ENCODE data around the gene KRT74. TPM values are rescaled to one million over a fixed set of nuclear protein-coding genes. Genes with fewer than 3 reads are reported as not detected.
A peak's percentile ranks its signal among the peaks of the same experiment; 100 is the strongest.
"Not testable (repeated sequence)": the region's sequence is repeated elsewhere in the genome, so short reads cannot be mapped to it uniquely, and the experiment has no call there.

The KRT74 gene
- total RNA-seq, 1 donor = not detected

DNA sequence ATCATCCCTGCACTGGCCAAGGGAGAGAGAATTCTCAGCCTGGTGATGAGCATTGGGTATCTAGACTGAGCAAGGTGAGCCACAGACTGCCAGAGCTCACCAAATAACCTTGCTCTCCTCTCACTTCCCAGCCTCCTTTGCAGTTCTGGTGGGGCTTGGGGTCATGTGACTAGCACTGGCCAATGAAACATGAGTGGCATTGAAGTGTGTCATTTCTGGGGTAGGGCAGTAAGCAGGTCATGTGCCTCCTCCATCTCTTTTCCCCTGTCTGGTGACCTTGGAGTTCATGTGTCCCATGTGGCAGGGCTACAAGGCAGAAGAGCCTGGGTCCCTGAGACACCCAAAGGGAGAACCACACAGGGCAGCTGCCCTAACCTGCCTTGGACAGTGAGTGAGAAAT, 31.2 kb upstream of the KRT74 start:
- DNase-seq (ENCODE audit: low read depth in 2 of 3, low spot score in 2 of 3) = no peak

DNA sequence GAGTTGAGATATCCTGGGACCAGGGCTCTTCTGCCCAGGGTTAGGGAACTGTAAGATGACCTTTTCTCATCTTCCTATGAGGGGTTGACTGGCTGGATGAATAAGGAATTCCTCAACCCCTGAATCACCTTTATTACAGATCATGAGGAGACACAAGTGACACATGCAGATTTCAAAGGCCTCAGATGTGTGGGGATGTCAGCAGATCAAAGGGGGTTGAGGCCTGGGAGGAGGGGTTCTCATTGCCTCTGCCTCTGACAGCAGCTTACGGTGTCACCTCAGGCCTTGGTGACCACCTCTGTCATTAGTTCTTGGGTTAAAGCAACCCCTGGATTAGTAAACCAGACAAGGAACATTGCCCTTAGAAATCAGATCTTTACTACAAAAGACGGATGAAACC, 29.7 kb upstream of the KRT74 start:
- no peak for DNase-seq (ENCODE audit: low read depth in 2 of 3, low spot score in 2 of 3)

DNA sequence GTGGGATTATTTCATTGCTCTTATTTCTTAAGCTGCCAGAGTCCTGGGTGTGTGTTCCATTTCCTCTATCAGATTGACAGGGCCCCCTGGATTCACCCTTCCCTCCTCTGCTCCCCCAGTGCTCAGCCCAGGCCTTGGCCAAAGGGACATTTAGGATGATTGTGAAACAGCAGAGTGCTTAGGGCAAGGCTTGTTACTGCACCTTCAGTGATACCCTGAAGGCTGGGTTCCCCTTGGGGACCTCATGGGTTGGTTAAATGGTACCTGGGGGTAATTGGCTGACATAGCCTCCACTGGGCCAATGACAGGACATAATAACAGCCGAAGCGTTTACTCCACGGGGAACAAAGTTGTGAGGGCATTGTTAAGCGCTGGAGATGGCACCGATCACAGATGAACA, 28.9 kb upstream of the KRT74 start:
- no peak for DNase-seq (ENCODE audit: low read depth in 2 of 3, low spot score in 2 of 3)

DNA sequence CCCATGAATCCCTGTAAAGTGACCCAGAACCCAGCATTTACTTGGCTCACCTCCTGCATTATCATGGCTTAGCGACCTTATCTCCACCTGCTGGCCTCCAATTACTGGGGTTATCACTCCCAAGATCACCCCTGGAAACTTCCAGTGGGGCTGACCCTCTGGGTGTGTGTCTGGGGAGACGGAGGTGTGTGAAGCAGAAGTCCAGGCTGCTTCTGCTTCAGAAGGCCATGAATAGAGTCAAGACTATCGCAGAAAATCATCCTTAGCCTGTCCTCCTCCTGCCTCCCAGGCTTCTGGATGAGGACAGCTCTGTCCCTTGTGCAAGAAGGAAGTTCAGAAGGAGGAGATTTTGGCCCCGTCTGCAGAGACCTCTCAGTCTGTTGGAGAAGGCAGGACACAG, 28.0 kb upstream of the KRT74 start:
- DNase-seq (ENCODE audit: low read depth in 2 of 3, low spot score in 2 of 3) = no peak

DNA sequence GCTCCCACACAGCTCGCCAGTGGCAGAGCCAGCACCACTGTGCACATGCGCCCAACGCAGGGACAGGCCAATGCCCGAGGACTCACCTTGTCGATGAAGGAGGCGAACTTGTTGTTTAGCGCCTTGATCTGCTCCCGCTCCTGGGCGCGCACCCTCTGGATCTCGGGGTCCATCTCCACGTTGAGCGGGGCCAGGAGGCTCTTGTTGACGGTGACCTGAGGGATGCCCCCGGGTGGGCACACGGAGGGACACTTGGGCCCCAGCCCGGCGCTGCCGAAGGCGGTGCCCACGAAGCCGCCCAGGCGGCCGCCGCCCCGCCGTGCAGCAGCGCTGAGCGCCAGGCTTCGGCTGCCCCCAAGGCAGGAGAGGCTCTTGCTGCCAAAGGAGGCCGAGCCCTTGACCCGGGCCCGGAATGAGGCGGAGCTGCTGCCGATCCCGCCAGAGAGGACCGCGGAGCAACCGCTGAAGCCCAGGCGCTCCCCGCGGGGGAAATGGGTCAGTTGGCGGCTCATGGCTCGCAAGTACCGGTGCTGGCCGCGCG, 27.4 kb upstream of the KRT74 start, which contains the start of gene KRT72:
KRT72 (minus strand) TSS at position 523 of the 541 bp plus-strand sequence; CDS start at position 512, 11 bp downstream.
- peak in 1 of 3 donors; percentile 8 for DNase-seq (ENCODE audit: low read depth in 2 of 3, low spot score in 2 of 3)

DNA sequence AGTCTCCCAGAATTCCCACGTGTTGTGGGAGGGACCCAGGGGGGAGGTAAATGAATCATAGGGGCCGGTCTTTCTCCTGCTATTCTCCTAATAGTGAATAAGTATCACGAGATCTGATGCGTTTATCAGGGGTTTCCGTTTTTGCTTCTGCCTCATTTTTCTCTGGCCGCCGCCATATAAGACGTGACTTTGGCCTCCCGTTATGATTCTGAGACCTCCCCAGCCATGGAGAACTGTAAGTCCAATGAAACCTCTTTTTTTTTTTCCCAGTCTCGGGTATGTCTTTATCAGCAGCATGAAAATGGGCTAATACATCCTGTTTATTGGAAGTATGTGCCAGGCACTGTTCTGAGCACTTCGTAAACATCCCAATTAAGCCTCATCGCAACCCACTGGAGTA, 26.8 kb upstream of the KRT74 start:
- no peak for DNase-seq (ENCODE audit: low read depth in 2 of 3, low spot score in 2 of 3)

DNA sequence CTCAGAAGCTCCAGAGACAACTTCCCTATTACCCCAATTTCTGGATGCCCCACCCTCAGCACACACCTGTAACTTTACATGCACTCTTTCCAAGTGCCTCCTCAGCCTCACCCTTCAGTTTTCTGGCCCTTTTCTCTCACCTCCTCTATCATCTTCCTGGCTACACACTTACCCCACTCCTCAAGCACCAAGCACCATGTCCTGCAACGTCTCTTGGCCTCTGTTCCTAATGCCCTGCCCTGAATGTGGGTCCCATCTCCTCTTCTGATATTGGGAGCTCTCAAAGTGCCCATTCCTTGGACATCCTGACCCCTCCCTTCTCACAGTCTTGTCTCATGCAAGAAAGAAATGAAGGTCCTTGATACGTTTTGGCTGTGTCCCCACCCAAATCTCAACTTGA, 26.4 kb upstream of the KRT74 start:
- DNase-seq (ENCODE audit: low read depth in 2 of 3, low spot score in 2 of 3) = no peak

DNA sequence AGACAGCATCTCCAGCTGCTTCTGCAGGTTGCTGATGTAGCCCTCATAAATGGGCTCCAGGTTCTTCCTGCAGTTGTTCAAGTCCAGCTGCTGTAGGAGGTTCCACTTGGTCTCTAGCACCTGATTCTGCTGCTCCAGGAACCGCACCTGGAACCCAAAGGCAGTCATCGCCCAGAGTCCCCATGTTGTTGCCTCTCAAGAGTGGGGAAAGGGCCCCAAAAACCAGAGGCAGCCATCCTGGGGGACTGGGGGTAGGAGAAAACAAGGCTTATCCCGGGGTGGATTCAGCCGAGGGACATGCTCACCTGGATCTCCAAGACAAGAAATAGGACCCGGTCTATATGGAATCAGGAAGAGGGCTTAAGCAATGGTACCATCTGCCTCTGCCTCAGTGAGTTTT, 25.3 kb upstream of the KRT74 start:
- DNase-seq (ENCODE audit: low read depth in 2 of 3, low spot score in 2 of 3) = no peak

DNA sequence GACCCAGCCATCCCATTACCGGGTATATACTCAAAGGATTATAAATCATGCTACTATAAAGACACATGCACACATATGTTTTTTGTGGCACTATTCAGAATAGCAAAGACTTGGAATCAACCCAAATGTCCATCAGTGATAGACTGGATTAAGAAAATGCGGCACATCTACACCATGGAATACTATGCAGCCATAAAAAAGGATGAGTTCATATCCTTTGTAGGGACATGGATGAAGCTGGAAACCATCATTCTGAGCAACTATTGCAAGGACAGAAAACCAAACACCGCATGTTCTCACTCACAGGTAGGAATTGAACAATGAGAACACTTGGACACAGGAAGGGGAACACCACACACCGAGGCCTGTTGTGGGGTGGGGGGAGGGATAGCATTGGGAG, 20.6 kb upstream of the KRT74 start:
- not testable (repeated sequence) for DNase-seq (ENCODE audit: low read depth in 2 of 3, low spot score in 2 of 3)

DNA sequence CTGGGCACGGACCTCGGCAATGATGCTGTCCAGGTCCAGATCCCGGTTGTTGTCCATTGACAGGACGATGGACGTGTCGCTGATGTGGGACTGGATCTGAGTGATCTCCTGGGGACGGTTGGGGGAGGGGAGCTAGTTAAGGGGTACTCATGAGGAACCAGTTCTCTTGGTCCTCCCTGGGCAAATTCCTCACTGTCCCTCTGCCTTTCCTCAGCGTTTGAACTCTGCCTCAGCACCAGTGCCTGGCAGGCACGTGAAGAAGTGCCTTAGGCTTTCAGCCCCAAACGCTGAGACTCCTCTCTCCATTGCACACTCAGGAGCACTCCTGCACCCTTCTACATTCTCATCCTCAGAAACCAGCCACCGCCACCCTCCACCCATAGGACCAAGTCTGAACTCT, 17.9 kb upstream of the KRT74 start:
- DNase-seq (ENCODE audit: low read depth in 2 of 3, low spot score in 2 of 3) = no peak

DNA sequence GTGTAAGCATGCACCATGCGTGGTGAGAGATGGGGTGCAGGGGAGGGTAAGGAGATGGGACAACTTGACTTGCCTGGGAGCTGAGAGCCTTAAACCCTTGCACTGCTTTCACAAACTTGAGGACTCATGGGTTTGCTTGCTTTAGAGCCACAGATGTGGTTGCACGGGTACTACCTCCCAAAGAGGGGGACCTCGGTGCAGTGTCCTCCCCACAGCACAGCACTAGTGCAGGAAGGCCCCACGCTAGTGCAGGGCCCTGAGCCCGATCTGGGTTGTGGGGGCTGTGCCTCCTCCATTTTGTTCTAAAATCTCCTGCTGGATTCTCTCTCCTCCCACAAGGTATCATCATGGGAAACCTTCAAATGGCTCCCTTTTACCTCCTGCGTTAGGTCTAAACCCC, 16.4 kb upstream of the KRT74 start:
- no peak for DNase-seq (ENCODE audit: low read depth in 2 of 3, low spot score in 2 of 3)

DNA sequence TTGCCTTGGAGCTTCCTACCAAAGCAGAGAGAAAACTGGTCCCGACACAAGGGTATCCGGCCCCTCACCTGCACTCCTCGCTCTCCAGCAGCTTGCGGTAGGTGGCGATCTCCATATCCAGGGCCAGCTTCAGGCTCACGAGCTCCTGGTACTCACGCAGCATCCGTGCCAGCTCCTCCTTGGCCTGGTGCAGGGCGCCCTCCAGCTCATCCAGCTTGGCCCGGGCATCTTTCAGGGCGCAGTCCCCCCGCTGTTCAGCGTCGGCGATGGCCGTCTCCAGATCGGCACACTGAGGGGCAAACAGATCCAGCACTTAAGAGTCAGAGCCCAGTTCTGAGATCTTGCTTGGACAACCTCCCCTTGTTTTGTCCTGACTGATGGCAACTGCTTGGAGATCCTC, 13.9 kb upstream of the KRT74 start:
- DNase-seq (ENCODE audit: low read depth in 2 of 3, low spot score in 2 of 3) = no peak

DNA sequence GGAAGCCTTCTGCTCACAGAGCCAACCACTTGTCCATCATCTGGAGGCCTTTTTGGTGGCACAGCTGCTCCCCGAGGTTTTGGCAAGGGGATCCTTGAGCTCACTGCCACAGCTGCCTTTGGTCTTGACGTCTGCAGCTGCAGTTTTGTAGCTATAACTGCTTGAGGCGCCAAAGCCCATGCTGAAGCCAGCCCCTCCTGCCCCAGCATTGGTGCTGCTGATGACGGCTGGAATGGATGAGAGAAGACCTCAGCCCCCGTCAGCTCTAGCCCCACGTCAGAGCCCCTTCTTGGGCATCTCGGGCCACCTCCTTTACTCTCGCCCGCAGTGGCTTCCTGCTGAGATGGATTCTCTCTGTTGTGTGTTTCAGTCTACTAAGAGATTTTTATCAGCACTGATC, 12.3 kb upstream of the KRT74 start:
- DNase-seq (ENCODE audit: low read depth in 2 of 3, low spot score in 2 of 3) = peak in 2 of 3 donors; percentile 32 to 34

DNA sequence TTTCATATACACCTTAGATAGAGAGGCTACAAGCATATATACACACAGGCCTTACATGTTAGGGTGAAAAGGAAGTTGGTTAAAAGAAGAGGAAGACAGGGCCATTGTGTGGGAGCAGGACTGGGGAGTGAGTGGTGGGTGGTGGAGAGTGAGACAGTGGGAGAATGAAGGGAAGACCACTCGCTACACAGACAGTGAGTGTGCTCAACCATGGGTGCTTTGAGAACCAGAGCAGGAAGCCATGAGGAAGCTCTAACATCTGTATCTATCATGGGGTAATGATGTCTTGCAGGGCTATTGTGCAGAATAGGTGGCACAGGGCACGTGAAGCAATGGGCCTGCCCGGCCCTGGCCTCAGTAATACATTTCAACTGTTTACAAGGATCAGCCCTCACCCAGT, 11.4 kb upstream of the KRT74 start:
- DNase-seq (ENCODE audit: low read depth in 2 of 3, low spot score in 2 of 3) = no peak

DNA sequence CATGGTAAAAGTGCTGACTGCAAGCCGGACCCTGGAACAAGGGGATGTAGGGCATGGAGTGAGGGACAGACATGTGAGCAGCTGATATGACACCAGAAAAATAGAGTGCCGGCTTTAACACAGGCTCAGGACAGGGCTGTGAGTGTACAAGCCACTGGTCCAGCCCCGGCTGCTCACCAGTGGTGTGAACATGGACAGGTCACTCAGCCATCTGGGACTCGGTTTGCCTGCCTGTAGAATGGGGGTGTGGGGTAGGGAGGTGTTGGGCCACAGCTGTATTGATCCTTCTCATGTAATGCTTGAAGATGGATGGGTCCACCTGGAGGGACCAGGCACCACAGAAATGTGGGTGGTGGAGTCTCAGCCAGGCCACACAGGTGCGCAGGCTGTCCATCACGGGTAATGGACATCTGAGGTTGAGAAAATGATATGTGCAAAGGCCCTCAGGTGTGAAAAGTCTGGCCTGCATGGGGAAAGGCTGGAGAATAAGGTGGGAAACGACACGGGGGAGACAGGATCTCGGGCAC, 10.6 kb upstream of the KRT74 start:
- no peak for DNase-seq (ENCODE audit: low read depth in 2 of 3, low spot score in 2 of 3)

DNA sequence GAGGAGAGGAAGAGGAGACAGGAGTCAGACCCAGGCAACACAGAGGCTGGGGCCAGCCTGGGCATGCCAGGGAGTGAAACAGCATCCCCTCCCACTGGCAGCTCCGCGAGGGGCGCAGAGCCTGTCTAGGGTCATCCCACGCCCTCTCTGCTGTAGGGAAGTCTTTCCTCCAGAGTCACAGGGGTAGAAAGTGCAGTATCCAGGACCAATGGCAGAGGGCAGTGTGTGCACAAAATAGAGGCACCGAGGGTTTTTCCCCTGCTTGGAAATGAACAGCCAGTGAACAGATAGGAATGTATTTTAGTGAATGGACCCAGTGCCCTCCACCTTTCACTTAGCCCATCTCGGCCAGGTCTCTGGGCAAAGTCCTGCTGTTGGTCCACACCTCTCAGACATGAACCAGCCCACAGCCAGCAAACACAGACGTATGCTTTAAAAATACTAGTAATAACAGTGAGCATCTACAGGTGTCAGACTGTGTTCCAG, 9.4 kb upstream of the KRT74 start:
- peak; percentile 37 to 83 (median 58) for DNase-seq (ENCODE audit: low read depth in 2 of 3, low spot score in 2 of 3)

DNA sequence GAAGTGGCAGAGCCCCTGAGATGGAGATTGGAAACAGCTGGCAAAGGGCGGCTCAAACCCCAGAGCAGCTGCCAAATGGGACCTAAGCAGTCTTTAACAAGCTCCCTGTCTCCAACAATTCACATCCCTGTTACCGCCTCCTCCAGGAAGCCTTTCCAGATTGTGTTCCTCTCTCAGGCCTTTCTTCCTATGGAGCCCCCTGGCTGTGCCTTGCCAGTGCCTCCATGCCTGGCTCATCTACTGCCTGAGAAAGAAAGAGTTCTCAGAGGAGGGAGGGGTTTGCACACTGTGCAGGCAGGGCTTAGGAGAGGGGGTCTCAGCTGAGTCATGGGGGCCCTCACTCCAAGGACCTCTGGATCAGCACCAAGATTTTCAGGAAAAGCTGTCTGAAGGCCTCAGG, 8.8 kb upstream of the KRT74 start:
- DNase-seq (ENCODE audit: low read depth in 2 of 3, low spot score in 2 of 3) = no peak

DNA sequence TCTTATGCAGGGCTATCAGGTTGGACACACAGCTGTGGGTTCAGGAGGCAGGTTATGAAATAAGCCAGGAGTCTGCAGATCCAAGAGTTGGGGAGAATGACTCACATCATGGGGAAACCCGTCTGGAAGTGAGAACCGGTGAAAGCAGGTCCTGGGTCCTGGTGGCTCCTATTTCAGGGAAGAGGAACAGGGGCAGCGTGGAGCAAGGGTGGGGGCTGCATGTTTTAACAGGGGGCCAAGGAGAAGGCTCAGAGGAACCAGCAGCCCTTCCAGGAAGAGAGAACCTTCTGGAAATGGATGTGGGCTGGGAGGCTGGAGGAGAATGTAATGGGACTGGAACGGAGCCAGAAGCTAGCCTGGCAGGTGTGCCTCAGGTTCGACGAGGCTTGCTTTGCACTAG, 7.8 kb upstream of the KRT74 start:
- no peak for DNase-seq (ENCODE audit: low read depth in 2 of 3, low spot score in 2 of 3)

DNA sequence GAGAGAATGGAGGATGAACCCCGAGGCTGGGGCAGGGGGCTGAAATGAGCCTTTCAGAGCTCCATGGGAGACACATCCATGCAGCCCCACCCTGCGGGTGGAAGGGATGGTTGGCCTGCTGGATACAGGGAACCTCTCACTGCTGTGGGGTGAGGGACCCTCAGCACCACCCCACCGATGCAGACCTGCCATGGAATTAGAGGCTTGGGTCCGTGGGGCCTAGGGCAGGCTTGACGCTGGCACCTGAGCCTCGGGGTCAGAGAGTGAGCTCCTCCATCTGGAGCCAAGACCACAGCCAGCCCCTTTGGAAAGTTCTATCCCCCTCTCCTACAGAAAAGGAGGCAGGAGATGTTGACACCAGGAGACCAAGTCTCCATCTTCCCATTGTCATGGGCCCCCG, 7.4 kb upstream of the KRT74 start:
- DNase-seq (ENCODE audit: low read depth in 2 of 3, low spot score in 2 of 3) = no peak

DNA sequence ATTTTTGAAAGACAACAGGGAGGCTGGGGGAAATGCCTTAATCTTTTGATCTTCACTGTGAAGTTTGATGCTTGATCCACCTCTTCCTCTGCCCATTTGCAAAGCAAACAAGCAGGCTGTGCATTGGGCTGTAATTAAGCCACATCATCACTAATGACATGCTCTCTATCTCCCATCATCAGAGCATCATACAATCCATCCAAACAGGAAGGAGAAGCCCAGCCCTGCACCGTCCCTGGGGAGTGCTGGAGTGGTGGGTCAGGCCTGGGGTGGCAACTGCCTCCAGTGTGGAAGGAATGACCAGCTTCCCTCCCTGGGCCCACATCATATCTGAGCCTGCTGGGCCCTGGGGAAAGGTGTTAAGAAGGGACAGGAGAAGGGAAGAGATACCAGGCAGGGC, 6.9 kb upstream of the KRT74 start:
- no peak for DNase-seq (ENCODE audit: low read depth in 2 of 3, low spot score in 2 of 3)

DNA sequence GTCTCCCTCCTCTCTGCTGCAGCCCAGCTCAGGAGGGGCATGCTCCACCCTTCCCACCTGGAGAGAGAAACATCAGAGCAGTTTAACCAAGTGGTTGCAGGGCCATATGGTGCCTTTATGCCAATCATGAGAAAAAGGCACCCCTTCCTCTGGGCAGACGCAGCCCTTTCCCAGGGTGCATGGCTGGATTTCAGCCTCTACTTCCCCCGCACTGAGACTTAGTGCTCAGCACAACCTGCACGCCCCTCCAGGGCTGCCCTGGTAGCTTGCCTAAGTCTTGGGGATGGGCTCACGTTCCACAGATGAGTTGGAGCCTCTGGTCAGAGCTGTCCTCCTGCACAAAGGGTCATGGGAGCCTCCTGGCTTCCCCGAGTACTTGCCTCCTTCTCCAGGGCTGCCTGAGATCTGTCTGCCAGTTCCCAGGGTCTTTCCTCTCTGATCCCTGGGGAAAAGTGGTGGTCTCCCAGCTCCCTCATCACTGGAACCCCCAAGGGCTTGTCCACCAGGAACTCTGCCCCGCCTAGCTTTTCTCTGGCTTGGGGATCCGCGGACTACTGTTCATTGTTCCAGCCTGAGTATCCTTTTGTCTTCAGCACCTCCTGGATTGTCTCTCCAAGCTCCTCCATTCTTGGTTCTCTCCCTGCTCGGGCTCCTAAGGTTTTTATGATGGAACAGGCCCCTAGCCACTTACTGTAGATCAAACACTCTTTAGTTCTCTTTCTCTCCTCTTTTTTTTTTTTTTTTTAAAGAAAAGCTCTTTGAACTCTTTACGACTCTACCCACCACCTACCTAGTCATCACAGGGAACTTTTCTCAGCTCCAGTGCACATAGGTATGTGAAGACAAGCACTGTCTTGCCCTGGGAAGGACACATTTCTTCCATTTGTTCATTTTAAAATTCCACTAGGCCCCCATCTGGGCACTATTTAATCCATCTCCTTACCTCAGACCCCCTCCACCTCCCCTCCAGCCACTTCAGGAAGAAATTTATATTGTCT, 6.1 kb upstream of the KRT74 start:
- no peak for DNase-seq (ENCODE audit: low read depth in 2 of 3, low spot score in 2 of 3)

DNA sequence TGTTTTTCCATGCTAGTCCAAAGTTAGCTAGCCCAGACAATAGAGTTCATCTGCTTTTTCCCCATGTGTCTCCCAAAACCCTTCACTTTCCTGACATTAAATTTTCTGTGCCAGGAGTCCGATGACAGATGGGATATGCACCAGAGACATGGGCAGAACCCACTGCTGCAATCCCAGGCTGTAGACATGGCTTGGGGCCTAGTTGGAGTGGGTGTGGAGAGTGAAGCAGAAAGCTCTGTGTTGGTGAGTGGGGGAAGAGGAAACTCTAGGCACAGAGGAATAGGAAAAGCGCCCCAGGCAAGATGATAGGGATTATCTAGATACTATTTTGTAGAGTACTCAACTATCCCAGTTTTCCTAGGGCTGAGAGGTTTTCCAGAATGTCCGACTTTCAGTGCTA, 4.8 kb upstream of the KRT74 start:
- DNase-seq (ENCODE audit: low read depth in 2 of 3, low spot score in 2 of 3) = no peak

All from hematopoietic multipotent progenitor cell (in vitro differentiated cells).